Endothelial cell (in vitro differentiated cells): Measurements from ENCODE around the gene PGAM2. TPM values are rescaled to one million over a fixed set of nuclear protein-coding genes. Genes with fewer than 3 reads are reported as not detected.

Experiments
- DNase-seq: peaks from one replicate; pipeline ENCODE4 v3.0.0; 2021; ENCODE audit warnings: low spot score
- H3K27ac Mint-ChIP-seq: one replicate; pipeline ENCODE4 v1.8.0; 2021; ENCODE audit warnings: mixed read lengths, inconsistent platforms; ENCODE audit not compliant: unreplicated experiment
- H3K27me3 Mint-ChIP-seq: one replicate; pipeline ENCODE4 v1.8.0; 2021; ENCODE audit warnings: mild to moderate bottlenecking, moderate library complexity, mixed read lengths, inconsistent platforms; ENCODE audit not compliant: unreplicated experiment
- H3K36me3 Mint-ChIP-seq: one replicate; pipeline ENCODE4 v1.8.0; 2021; ENCODE audit warnings: mild to moderate bottlenecking, low read depth, mixed read lengths, inconsistent platforms; ENCODE audit not compliant: unreplicated experiment
- H3K4me1 Mint-ChIP-seq: one replicate; pipeline ENCODE4 v1.8.0; 2021; ENCODE audit warnings: mild to moderate bottlenecking, mixed read lengths, inconsistent platforms; ENCODE audit not compliant: unreplicated experiment
- H3K4me3 Mint-ChIP-seq: one replicate; pipeline ENCODE4 v1.8.0; 2021; ENCODE audit warnings: mild to moderate bottlenecking, mixed read lengths, inconsistent platforms; ENCODE audit not compliant: unreplicated experiment
- H3K9me3 Mint-ChIP-seq: one replicate; pipeline ENCODE4 v1.8.0; 2021; ENCODE audit warnings: mixed read lengths, inconsistent platforms; ENCODE audit not compliant: unreplicated experiment
- CTCF ChIP-seq: fragments of 200-600 bp; sonication (generic); IDR thresholded peaks from one replicate; pipeline ENCODE4 v1.5.0; 2021; ENCODE audit warnings: antibody characterized with exemption; ENCODE audit not compliant: unreplicated experiment
- long read RNA-seq: library from polyadenylated mRNA; unstranded; transcript quantifications from one replicate; pipeline ENCODE4 v2.0.0, GENCODE V29; 2020; ENCODE audit not compliant: unreplicated experiment
- total RNA-seq: library from RNA; stranded (reverse); fragmentation: NEBNext Ultra II Directional; extraction: Animal tissue kit (Norgen Biotek cat#: 25700); gene quantifications from one replicate; pipeline ENCODE4 v1.2.1, GENCODE V29; 2021; ENCODE audit not compliant: unreplicated experiment

The PGAM2 gene
- total RNA-seq = not detected
- long read RNA-seq = 0 reads

GRCh38 chr7:44065431-44066110 is at the start of gene PGAM2:
PGAM2 (minus strand) TSS chr7:44065567; CDS start chr7:44065529, 38 bp downstream.
- Mint-ChIP-seq H3K4me1 (no peaks in the 10 kb centered on the region), H3K27me3 (peaks cover 12% of the 10 kb centered on the region), H3K9me3 (no peaks in the 10 kb centered on the region), H3K27ac (no peak within 1 kb of the TSS), H3K4me3 (no peak within 1 kb of the TSS), H3K36me3 (peaks cover 4% of the 10 kb centered on the region)
- no peak for DNase-seq
- no peak for TF ChIP-seq CTCF

- no peaks in the 10 kb centered on the region for H3K9me3 Mint-ChIP-seq
- no peak for TF ChIP-seq CTCF
- no peaks in the 10 kb centered on the region for H3K4me1 Mint-ChIP-seq
- H3K36me3 Mint-ChIP-seq = peaks cover 15% of the 10 kb centered on the region
- no peak overlapping the region for H3K27ac Mint-ChIP-seq
- no peak for DNase-seq
- H3K4me3 Mint-ChIP-seq = no peak overlapping the region
- H3K27me3 Mint-ChIP-seq = peaks cover 12% of the 10 kb centered on the region
Measured at GRCh38 chr7:44114586-44115310, 49.4 kb upstream of the PGAM2 start.

DNA sequence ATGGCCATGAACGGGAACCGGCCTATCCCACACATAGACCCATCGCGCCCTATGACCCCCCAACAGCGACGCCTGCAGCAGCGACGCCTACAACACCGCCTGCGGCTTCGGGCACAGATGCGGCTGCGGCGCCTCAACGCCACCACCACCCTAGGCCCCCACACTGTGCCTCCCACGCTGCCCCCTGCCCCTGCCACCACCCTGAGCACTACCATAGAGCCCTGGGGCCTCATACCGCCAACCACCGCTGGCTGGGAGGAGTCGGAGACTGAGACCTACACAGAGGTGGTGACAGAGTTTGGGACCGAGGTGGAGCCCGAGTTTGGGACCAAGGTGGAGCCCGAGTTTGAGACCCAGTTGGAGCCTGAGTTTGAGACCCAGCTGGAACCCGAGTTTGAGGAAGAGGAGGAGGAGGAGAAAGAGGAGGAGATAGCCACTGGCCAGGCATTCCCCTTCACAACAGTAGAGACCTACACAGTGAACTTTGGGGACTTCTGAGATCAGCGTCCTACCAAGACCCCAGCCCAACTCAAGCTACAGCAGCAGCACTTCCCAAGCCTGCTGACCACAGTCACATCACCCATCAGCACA is 48.5 kb upstream of the PGAM2 start:
- no peak overlapping the region for H3K27ac Mint-ChIP-seq
- no peak overlapping the region for H3K4me3 Mint-ChIP-seq
- peaks cover 8% of the 10 kb centered on the region for H3K36me3 Mint-ChIP-seq

GRCh38 chr7:44112997-44113763 is 47.8 kb upstream of the PGAM2 start:
- Mint-ChIP-seq H3K9me3 (no peaks in the 10 kb centered on the region), H3K27ac (no peak overlapping the region), H3K4me1 (no peaks in the 10 kb centered on the region), H3K27me3 (peaks cover 12% of the 10 kb centered on the region), H3K4me3 (no peak overlapping the region), H3K36me3 (peaks cover 8% of the 10 kb centered on the region)
- no peak for TF ChIP-seq CTCF
- DNase-seq = no peak

More for the DNA sequence above, 48.5 kb upstream of the PGAM2 start:
- no peak for DNase-seq
- no peaks in the 10 kb centered on the region for H3K9me3 Mint-ChIP-seq
- H3K4me1 Mint-ChIP-seq = no peaks in the 10 kb centered on the region
- no peak for TF ChIP-seq CTCF
- peaks cover 12% of the 10 kb centered on the region for H3K27me3 Mint-ChIP-seq
